H1 (cell line): Measurements from ENCODE around the gene FRK. TPM values are rescaled to one million over a fixed set of nuclear protein-coding genes. Genes with fewer than 3 reads are reported as not detected.

ENCODE experiments used
- EGR1 ChIP-seq: IDR thresholded peaks from 2 replicates; pipeline ENCODE4 v1.6.1; 2011; ENCODE audit warnings: low read depth, low read length, borderline replicate concordance
- HDAC2 ChIP-seq, 2 experiments: fragments of 300-600 bp in 1 of 2; sonication (generic) in 1 of 2; IDR thresholded peaks; 2 replicates each; pipeline ENCODE4 v1.6.1; 2011 to 2012; ENCODE audit warnings: low read depth in 2 of 2, low read length in 2 of 2, mild to moderate bottlenecking in 2 of 2, moderate library complexity in 2 of 2, borderline replicate concordance in 1 of 2, inconsistent platforms in 1 of 2
- JUN ChIP-seq: IDR thresholded peaks from 2 replicates; pipeline ENCODE4 v1.6.1; 2011; ENCODE audit warnings: low read depth, mild to moderate bottlenecking, improper control_type of control experiment, low read length
- SP2 ChIP-seq: IDR thresholded peaks from 2 replicates; pipeline ENCODE4 v1.6.1; 2012; ENCODE audit warnings: mild to moderate bottlenecking, low read length, inconsistent platforms
- YY1 ChIP-seq: IDR thresholded peaks from 2 replicates; pipeline ENCODE4 v1.6.1; 2011; ENCODE audit warnings: low read depth, mild to moderate bottlenecking, low read length
- polyA plus RNA-seq, 7 experiments: library from polyadenylated mRNA; depleted of rRNA in 3 of 7; stranded (reverse) in 5 of 7; unstranded in 2 of 7; fragments of >200 nt in 5 of 7; fragments of 200-250 nt in 2 of 7; gene quantifications; 1 replicate in 5 of 7; 2 replicates in 1 of 7; 4 replicates in 1 of 7; pipeline versions ENCODE4 v1.2.1 to v1.2.3, GENCODE V29; 2011 to 2013; ENCODE audit warnings: missing spikeins in 2 of 7, mixed read lengths in 2 of 7
- total RNA-seq: library from RNA; stranded (reverse); fragmentation: NEBNext Ultra II Directional; extraction: Animal tissue kit (Norgen Biotek cat#: 25700); gene quantifications from 2 replicates; pipeline ENCODE4 v1.2.1, GENCODE V29; 2021
- TF ChIP-seq, protein P1 (sequence below): fragments of 300-600 bp; sonication (generic); IDR thresholded peaks from 2 replicates; pipeline ENCODE4 v1.7.1; 2012; ENCODE audit warnings: low read length, moderate library complexity, mild to moderate bottlenecking, inconsistent platforms; ENCODE audit not compliant: insufficient replicate concordance

The FRK gene
- total and polyA plus RNA-seq, 2 of the 8 experiments (the other 6 are each of a cell fraction or from before 2014, with no cell fraction given) = 0.11 to 0.24 TPM

DNA sequence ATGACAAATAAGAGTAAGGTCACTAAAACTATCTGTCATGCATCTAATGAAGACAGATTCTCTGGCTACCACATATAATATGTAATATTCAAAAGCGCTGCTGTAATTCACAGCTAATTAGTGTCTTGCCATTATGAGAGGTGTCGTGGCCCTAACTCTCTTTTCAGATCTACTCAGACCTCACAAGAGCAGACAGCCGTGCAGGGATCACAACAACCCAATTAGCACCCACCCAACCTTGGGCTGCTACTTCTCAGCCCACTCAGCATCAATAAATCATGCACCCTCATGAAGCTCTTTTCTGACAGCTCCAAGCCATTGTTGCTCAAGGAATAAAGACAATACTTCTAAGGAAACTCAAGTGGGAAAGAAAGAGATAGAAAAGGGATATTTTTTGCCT is 61.5 kb downstream of the FRK start (continued):
- TF ChIP-seq, protein P1, sequence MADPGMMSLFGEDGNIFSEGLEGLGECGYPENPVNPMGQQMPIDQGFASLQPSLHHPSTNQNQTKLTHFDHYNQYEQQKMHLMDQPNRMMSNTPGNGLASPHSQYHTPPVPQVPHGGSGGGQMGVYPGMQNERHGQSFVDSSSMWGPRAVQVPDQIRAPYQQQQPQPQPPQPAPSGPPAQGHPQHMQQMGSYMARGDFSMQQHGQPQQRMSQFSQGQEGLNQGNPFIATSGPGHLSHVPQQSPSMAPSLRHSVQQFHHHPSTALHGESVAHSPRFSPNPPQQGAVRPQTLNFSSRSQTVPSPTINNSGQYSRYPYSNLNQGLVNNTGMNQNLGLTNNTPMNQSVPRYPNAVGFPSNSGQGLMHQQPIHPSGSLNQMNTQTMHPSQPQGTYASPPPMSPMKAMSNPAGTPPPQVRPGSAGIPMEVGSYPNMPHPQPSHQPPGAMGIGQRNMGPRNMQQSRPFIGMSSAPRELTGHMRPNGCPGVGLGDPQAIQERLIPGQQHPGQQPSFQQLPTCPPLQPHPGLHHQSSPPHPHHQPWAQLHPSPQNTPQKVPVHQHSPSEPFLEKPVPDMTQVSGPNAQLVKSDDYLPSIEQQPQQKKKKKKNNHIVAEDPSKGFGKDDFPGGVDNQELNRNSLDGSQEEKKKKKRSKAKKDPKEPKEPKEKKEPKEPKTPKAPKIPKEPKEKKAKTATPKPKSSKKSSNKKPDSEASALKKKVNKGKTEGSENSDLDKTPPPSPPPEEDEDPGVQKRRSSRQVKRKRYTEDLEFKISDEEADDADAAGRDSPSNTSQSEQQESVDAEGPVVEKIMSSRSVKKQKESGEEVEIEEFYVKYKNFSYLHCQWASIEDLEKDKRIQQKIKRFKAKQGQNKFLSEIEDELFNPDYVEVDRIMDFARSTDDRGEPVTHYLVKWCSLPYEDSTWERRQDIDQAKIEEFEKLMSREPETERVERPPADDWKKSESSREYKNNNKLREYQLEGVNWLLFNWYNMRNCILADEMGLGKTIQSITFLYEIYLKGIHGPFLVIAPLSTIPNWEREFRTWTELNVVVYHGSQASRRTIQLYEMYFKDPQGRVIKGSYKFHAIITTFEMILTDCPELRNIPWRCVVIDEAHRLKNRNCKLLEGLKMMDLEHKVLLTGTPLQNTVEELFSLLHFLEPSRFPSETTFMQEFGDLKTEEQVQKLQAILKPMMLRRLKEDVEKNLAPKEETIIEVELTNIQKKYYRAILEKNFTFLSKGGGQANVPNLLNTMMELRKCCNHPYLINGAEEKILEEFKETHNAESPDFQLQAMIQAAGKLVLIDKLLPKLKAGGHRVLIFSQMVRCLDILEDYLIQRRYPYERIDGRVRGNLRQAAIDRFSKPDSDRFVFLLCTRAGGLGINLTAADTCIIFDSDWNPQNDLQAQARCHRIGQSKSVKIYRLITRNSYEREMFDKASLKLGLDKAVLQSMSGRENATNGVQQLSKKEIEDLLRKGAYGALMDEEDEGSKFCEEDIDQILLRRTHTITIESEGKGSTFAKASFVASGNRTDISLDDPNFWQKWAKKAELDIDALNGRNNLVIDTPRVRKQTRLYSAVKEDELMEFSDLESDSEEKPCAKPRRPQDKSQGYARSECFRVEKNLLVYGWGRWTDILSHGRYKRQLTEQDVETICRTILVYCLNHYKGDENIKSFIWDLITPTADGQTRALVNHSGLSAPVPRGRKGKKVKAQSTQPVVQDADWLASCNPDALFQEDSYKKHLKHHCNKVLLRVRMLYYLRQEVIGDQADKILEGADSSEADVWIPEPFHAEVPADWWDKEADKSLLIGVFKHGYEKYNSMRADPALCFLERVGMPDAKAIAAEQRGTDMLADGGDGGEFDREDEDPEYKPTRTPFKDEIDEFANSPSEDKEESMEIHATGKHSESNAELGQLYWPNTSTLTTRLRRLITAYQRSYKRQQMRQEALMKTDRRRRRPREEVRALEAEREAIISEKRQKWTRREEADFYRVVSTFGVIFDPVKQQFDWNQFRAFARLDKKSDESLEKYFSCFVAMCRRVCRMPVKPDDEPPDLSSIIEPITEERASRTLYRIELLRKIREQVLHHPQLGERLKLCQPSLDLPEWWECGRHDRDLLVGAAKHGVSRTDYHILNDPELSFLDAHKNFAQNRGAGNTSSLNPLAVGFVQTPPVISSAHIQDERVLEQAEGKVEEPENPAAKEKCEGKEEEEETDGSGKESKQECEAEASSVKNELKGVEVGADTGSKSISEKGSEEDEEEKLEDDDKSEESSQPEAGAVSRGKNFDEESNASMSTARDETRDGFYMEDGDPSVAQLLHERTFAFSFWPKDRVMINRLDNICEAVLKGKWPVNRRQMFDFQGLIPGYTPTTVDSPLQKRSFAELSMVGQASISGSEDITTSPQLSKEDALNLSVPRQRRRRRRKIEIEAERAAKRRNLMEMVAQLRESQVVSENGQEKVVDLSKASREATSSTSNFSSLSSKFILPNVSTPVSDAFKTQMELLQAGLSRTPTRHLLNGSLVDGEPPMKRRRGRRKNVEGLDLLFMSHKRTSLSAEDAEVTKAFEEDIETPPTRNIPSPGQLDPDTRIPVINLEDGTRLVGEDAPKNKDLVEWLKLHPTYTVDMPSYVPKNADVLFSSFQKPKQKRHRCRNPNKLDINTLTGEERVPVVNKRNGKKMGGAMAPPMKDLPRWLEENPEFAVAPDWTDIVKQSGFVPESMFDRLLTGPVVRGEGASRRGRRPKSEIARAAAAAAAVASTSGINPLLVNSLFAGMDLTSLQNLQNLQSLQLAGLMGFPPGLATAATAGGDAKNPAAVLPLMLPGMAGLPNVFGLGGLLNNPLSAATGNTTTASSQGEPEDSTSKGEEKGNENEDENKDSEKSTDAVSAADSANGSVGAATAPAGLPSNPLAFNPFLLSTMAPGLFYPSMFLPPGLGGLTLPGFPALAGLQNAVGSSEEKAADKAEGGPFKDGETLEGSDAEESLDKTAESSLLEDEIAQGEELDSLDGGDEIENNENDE = no peak
- TF ChIP-seq SP2 = no peak
- no peak for TF ChIP-seq YY1
- TF ChIP-seq HDAC2 (IDR thresholded peaks at IDR 0.05; ENCODE audit: borderline replicate concordance in 1 of 2, low read depth in 2 of 2, low read length in 2 of 2) = no peak
- TF ChIP-seq EGR1 = no peak
- TF ChIP-seq JUN = no peak
